ENCODE data around the gene SLC15A4. TPM values are rescaled to one million over a fixed set of nuclear protein-coding genes. Genes with fewer than 3 reads are reported as not detected.

SLC15A4 gene
- polyA plus RNA-seq, 1 of the 3 experiments (the other 2 are of a cell fraction) = 14.5 TPM

DNA sequence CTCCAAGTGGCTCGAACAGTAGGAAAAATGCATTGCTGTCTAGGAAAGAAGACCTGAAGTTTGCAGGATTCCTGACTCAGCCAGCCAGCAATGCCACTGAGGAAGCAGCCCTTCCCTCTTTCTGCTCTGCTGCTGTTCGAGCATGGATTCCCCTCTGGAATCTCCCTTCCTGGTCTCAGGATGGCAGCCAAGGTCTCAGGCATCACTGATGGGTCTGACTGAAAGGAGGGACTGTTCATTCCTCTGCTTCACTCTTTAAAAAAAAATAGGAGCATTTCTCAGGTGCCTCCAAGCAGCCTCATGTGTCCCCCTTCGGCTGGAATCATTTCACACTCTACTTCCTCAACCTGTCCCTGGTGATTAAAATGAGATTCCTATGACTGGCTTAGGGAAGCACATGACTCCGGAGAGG lies 62.4 kb downstream of the SLC15A4 start:
- H3K27me3 ChIP-seq (ENCODE audit: insufficient read depth) = no peaks in the 10 kb centered on the region
- WGBS (ENCODE audit: low lambda C conversion rate) = 6% methylated on average over 4 of the region's 4 CpGs
- POLR2A ChIA-PET = no interaction called here

More for the DNA sequence above, 62.4 kb downstream of the SLC15A4 start:
- H2AFZ ChIP-seq (ENCODE audit: low read depth) = no peak overlapping the region
- TF ChIP-seq EZH2phosphoT487 (IDR thresholded peaks at IDR 0.05; ENCODE audit: borderline replicate concordance, low read depth) (no peak), TEAD4 (IDR thresholded peaks at IDR 0.05; ENCODE audit: borderline replicate concordance, insufficient read depth) (no peak), FOXM1 (IDR thresholded peaks at IDR 0.05; ENCODE audit: low read depth) (no peak), ELF1 (IDR thresholded peaks at IDR 0.05) (no peak), GATA2 (CRISPR knock-in tag; IDR thresholded peaks at IDR 0.05) (no peak), RCOR1 (IDR thresholded peaks at IDR 0.05; ENCODE audit: low read length) (no peak), NFIC (IDR thresholded peaks at IDR 0.05; ENCODE audit: borderline replicate concordance) (no peak)
- TF ChIP-seq, protein P1, sequence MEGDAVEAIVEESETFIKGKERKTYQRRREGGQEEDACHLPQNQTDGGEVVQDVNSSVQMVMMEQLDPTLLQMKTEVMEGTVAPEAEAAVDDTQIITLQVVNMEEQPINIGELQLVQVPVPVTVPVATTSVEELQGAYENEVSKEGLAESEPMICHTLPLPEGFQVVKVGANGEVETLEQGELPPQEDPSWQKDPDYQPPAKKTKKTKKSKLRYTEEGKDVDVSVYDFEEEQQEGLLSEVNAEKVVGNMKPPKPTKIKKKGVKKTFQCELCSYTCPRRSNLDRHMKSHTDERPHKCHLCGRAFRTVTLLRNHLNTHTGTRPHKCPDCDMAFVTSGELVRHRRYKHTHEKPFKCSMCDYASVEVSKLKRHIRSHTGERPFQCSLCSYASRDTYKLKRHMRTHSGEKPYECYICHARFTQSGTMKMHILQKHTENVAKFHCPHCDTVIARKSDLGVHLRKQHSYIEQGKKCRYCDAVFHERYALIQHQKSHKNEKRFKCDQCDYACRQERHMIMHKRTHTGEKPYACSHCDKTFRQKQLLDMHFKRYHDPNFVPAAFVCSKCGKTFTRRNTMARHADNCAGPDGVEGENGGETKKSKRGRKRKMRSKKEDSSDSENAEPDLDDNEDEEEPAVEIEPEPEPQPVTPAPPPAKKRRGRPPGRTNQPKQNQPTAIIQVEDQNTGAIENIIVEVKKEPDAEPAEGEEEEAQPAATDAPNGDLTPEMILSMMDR (IDR thresholded peaks at IDR 0.05) = no peak
- TF ChIP-seq, protein P2, sequence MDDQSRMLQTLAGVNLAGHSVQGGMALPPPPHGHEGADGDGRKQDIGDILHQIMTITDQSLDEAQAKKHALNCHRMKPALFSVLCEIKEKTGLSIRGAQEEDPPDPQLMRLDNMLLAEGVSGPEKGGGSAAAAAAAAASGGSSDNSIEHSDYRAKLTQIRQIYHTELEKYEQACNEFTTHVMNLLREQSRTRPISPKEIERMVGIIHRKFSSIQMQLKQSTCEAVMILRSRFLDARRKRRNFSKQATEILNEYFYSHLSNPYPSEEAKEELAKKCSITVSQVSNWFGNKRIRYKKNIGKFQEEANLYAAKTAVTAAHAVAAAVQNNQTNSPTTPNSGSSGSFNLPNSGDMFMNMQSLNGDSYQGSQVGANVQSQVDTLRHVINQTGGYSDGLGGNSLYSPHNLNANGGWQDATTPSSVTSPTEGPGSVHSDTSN (IDR thresholded peaks at IDR 0.05) = no peak
- TF ChIP-seq, protein P3, sequence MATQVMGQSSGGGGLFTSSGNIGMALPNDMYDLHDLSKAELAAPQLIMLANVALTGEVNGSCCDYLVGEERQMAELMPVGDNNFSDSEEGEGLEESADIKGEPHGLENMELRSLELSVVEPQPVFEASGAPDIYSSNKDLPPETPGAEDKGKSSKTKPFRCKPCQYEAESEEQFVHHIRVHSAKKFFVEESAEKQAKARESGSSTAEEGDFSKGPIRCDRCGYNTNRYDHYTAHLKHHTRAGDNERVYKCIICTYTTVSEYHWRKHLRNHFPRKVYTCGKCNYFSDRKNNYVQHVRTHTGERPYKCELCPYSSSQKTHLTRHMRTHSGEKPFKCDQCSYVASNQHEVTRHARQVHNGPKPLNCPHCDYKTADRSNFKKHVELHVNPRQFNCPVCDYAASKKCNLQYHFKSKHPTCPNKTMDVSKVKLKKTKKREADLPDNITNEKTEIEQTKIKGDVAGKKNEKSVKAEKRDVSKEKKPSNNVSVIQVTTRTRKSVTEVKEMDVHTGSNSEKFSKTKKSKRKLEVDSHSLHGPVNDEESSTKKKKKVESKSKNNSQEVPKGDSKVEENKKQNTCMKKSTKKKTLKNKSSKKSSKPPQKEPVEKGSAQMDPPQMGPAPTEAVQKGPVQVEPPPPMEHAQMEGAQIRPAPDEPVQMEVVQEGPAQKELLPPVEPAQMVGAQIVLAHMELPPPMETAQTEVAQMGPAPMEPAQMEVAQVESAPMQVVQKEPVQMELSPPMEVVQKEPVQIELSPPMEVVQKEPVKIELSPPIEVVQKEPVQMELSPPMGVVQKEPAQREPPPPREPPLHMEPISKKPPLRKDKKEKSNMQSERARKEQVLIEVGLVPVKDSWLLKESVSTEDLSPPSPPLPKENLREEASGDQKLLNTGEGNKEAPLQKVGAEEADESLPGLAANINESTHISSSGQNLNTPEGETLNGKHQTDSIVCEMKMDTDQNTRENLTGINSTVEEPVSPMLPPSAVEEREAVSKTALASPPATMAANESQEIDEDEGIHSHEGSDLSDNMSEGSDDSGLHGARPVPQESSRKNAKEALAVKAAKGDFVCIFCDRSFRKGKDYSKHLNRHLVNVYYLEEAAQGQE (IDR thresholded peaks at IDR 0.05; ENCODE audit: low read depth, low read length) = no peak
- TF ChIP-seq, protein P4, sequence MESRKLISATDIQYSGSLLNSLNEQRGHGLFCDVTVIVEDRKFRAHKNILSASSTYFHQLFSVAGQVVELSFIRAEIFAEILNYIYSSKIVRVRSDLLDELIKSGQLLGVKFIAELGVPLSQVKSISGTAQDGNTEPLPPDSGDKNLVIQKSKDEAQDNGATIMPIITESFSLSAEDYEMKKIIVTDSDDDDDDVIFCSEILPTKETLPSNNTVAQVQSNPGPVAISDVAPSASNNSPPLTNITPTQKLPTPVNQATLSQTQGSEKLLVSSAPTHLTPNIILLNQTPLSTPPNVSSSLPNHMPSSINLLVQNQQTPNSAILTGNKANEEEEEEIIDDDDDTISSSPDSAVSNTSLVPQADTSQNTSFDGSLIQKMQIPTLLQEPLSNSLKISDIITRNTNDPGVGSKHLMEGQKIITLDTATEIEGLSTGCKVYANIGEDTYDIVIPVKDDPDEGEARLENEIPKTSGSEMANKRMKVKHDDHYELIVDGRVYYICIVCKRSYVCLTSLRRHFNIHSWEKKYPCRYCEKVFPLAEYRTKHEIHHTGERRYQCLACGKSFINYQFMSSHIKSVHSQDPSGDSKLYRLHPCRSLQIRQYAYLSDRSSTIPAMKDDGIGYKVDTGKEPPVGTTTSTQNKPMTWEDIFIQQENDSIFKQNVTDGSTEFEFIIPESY (IDR thresholded peaks at IDR 0.05; ENCODE audit: borderline replicate concordance, low read depth) = no peak
- TF ChIP-seq, protein P5, sequence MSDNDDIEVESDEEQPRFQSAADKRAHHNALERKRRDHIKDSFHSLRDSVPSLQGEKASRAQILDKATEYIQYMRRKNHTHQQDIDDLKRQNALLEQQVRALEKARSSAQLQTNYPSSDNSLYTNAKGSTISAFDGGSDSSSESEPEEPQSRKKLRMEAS (IDR thresholded peaks at IDR 0.05; ENCODE audit: low read depth) = no peak
- no peak overlapping the region for H3K9ac ChIP-seq
- no peak overlapping the region for H3K4me2 ChIP-seq
- CTCF ChIA-PET = no interaction called here
- no peak overlapping the region for H3K27ac ChIP-seq (ENCODE audit: low read depth in 2 of 2, low read length in 1 of 2)
- no peaks in the 10 kb centered on the region for H4K20me1 ChIP-seq (ENCODE audit: insufficient read depth)
- H3K9me2 ChIP-seq = no peaks in the 10 kb centered on the region
- H3K4me1 ChIP-seq (ENCODE audit: control insufficient read depth in 1 of 2, insufficient read depth in 2 of 2, low read depth in 1 of 2, low read length in 1 of 2) = no peaks in the 10 kb centered on the region
- no peak for DNase-seq
- H3K36me3 ChIP-seq (replicated peaks in 1 of 2; ENCODE audit: control insufficient read depth in 1 of 2, insufficient read depth in 2 of 2, low read length in 1 of 2) = no peaks in the 10 kb centered on the region
- H3K79me2 ChIP-seq (ENCODE audit: insufficient read depth) = no peaks in the 10 kb centered on the region
- H3F3A ChIP-seq (replicated peaks; ENCODE audit: insufficient read depth) = no peaks in the 10 kb centered on the region
- no peaks in the 10 kb centered on the region for H3K9me3 ChIP-seq
- no peak overlapping the region for H3K4me3 ChIP-seq (ENCODE audit: low read depth in 2 of 2, low read length in 1 of 2)

Measured in SK-N-SH (cell line).